Naive thymus-derived CD4-positive, alpha-beta T cell (primary cell): Measurements from ENCODE around the gene CEP63. TPM values are rescaled to one million over a fixed set of nuclear protein-coding genes. Genes with fewer than 3 reads are reported as not detected.

Source experiments
- ATAC-seq: fragments of 150-1000 bp; cut with Tn5 transposase; 2 replicates; pipeline ENCODE4 v1.10.0; 2021; ENCODE audit warnings: mild to moderate bottlenecking, moderate library complexity
- CTCF ChIA-PET: fragments of 350-600 bp; sonication (Branson Sonifier 250); formaldehyde crosslinking; loops from one replicate; lab custom pipeline; 2021; ENCODE audit warnings: antibody characterized with exemption; lab: Charles Lee
- POLR2A ChIA-PET: fragments of 350-600 bp; sonication (Branson Sonifier 250); formaldehyde crosslinking; loops from one replicate; lab custom pipeline; 2021; ENCODE audit warnings: antibody characterized with exemption, inconsistent platforms; lab: Charles Lee
- DNase-seq, 9 donors: peaks; one replicate each; pipeline versions ENCODE4 v3.0.0 to v3.0.0-alpha.2; 2020 to 2022; ENCODE audit warnings: mixed read lengths in 1 of 9
- H3K27ac ChIP-seq: one replicate; pipeline ENCODE4 v1.7.0; 2013; ENCODE audit warnings: mild to moderate bottlenecking, low read depth, low read length, moderate library complexity
- H3K27me3 ChIP-seq, 2 donors: one replicate each; pipeline ENCODE4 v1.7.0; 2013; ENCODE audit warnings: low read length in 2 of 2, mild to moderate bottlenecking in 2 of 2, moderate library complexity in 2 of 2; ENCODE audit not compliant: control insufficient read depth in 2 of 2, insufficient read depth in 2 of 2
- H3K36me3 ChIP-seq, 3 experiments: 1 replicate in 2 of 3; 2 replicates in 1 of 3; pipeline ENCODE4 v1.7.0; 2013; ENCODE audit warnings: low read length in 3 of 3, mild to moderate bottlenecking in 3 of 3, moderate library complexity in 1 of 3; ENCODE audit not compliant: insufficient read depth in 3 of 3, control insufficient read depth in 2 of 3
- H3K4me1 ChIP-seq, 2 donors: one replicate each; pipeline ENCODE4 v1.7.0; 2013; ENCODE audit warnings: low read length in 2 of 2, mild to moderate bottlenecking in 2 of 2, moderate library complexity in 1 of 2; ENCODE audit not compliant: control insufficient read depth in 2 of 2, insufficient read depth in 2 of 2
- H3K4me3 ChIP-seq: 2 replicates; pipeline ENCODE4 v1.7.0; 2013; ENCODE audit warnings: mild to moderate bottlenecking, low read length
- H3K9me3 ChIP-seq, 3 experiments: 1 replicate in 2 of 3; 2 replicates in 1 of 3; pipeline ENCODE4 v1.7.0; 2013; ENCODE audit warnings: low read length in 3 of 3; ENCODE audit not compliant: control insufficient read depth in 2 of 3
- H3K27ac Mint-ChIP-seq, 9 donors: one replicate each; pipeline ENCODE4 v1.8.0; 2020 to 2022; ENCODE audit warnings: mixed read lengths in 9 of 9, mild to moderate bottlenecking in 8 of 9, moderate library complexity in 5 of 9, inconsistent platforms in 2 of 9
- H3K27me3 Mint-ChIP-seq, 5 donors: one replicate each; pipeline ENCODE4 v1.8.0; 2021 to 2022; ENCODE audit warnings: mixed read lengths in 5 of 5, mild to moderate bottlenecking in 1 of 5
- H3K36me3 Mint-ChIP-seq, 5 donors: one replicate each; pipeline ENCODE4 v1.8.0; 2020 to 2022; ENCODE audit warnings: mixed read lengths in 5 of 5, mild to moderate bottlenecking in 3 of 5, inconsistent platforms in 1 of 5
- H3K4me1 Mint-ChIP-seq, 7 donors: one replicate each; pipeline ENCODE4 v1.8.0; 2020 to 2022; ENCODE audit warnings: mixed read lengths in 7 of 7, mild to moderate bottlenecking in 3 of 7, inconsistent platforms in 1 of 7
- H3K4me3 Mint-ChIP-seq, 10 donors: one replicate each; pipeline ENCODE4 v1.8.0; 2020 to 2022; ENCODE audit warnings: mild to moderate bottlenecking in 10 of 10, mixed read lengths in 10 of 10, moderate library complexity in 6 of 10, inconsistent platforms in 2 of 10
- H3K9me3 Mint-ChIP-seq, 11 donors: one replicate each; pipeline ENCODE4 v1.8.0; 2020 to 2022; ENCODE audit warnings: mixed read lengths in 11 of 11, mild to moderate bottlenecking in 4 of 11, inconsistent platforms in 1 of 11, moderate library complexity in 1 of 11
- intact Hi-C, 2 donors: fragments of 100-400 bp; cut with micrococcal nuclease; formaldehyde crosslinking; loops; one replicate each; pipeline ENCODE4 v1.15.1; 2023
- polyA plus RNA-seq, 2 donors: library from polyadenylated mRNA; unstranded; fragments of 300-500 nt; fragmentation: Illumina TruSeq; gene quantifications; one replicate each; pipeline ENCODE4 v1.2.3, GENCODE V29; 2021
- total RNA-seq, 6 experiments: library from RNA in 5 of 6; stranded (reverse) in 5 of 6; gene quantifications; 1 replicate in 5 of 6; 2 replicates in 1 of 6; pipeline ENCODE4 v1.2.3 and lab custom pipeline; 2021 to 2026

Gene CEP63
- total and polyA plus RNA-seq, 7 experiments from 2014 or later = 21.1 to 56.3 (median 26.4) TPM

- ChIA-PET POLR2A (no interaction called here), CTCF (interaction anchor here (0.8 kb wide), 1 partner anchor 11 kb away, joined by 3 read pairs; no protein-coding TSS in a partner anchor)
- Histone ChIP-seq H3K27me3 (no peaks in the 10 kb centered on the region), H3K4me1 (no peaks in the 10 kb centered on the region), H3K4me3 (no peak overlapping the region), H3K27ac (no peak overlapping the region), H3K36me3 (no peaks in the 10 kb centered on the region), H3K9me3 (no peaks in the 10 kb centered on the region)
- peaks cover 0 to 4% (median 0%) of the 10 kb centered on the region in 7 donors for H3K4me1 Mint-ChIP-seq
- no peaks in the 10 kb centered on the region for H3K9me3 Mint-ChIP-seq
- intact Hi-C loops = no loop called here
- no peak overlapping the region for H3K27ac Mint-ChIP-seq
- ATAC-seq (no peak), DNase-seq (no peak)
- H3K27me3 Mint-ChIP-seq = peaks cover 4 to 32% (median 14%) of the 10 kb centered on the region in 5 donors
- no peaks in the 10 kb centered on the region for H3K36me3 Mint-ChIP-seq
- no peak overlapping the region for H3K4me3 Mint-ChIP-seq
Observed at GRCh38 chr3:134608771-134609435, 123.0 kb downstream of the CEP63 start.

- Histone ChIP-seq H3K4me3 (no peak overlapping the region), H3K36me3 (no peaks in the 10 kb centered on the region), H3K27ac (no peak overlapping the region), H3K27me3 (no peaks in the 10 kb centered on the region), H3K4me1 (no peaks in the 10 kb centered on the region), H3K9me3 (no peaks in the 10 kb centered on the region)
- Mint-ChIP-seq H3K36me3 (no peaks in the 10 kb centered on the region), H3K27ac (no peak overlapping the region), H3K4me3 (no peak overlapping the region), H3K4me1 (peaks cover 0 to 4% (median 0%) of the 10 kb centered on the region in 7 donors), H3K9me3 (no peaks in the 10 kb centered on the region), H3K27me3 (peaks cover 4 to 30% (median 14%) of the 10 kb centered on the region in 5 donors)
- POLR2A ChIA-PET = no interaction called here
- intact Hi-C loops = no loop called here
- CTCF ChIA-PET = no interaction called here
- DNase-seq (no peak), ATAC-seq (no peak)
Observed at GRCh38 chr3:134609821-134610431, 124.1 kb downstream of the CEP63 start.

- no peak overlapping the region for H3K4me3 Mint-ChIP-seq
- no peaks in the 10 kb centered on the region for H3K27me3 ChIP-seq
- DNase-seq (no peak), ATAC-seq (no peak)
- H3K27me3 Mint-ChIP-seq = peaks cover 3 to 24% (median 11%) of the 10 kb centered on the region in 5 donors
- no peaks in the 10 kb centered on the region for H3K9me3 ChIP-seq
- H3K4me1 Mint-ChIP-seq = peaks cover 0 to 4% (median 0%) of the 10 kb centered on the region in 7 donors
- H3K27ac Mint-ChIP-seq = no peak overlapping the region
- no peak overlapping the region for H3K27ac ChIP-seq
- intact Hi-C loops = no loop called here
- ChIA-PET POLR2A (no interaction called here), CTCF (no interaction called here)
- no peaks in the 10 kb centered on the region for H3K36me3 ChIP-seq
- H3K4me3 ChIP-seq = no peak overlapping the region
- no peaks in the 10 kb centered on the region for H3K9me3 Mint-ChIP-seq
- H3K4me1 ChIP-seq = no peaks in the 10 kb centered on the region
- no peaks in the 10 kb centered on the region for H3K36me3 Mint-ChIP-seq
Observed at GRCh38 chr3:134610432-134611385, 124.9 kb downstream of the CEP63 start.

GRCh38 chr3:134611516-134611915 is 125.7 kb downstream of the CEP63 start:
- H3K36me3 Mint-ChIP-seq = no peaks in the 10 kb centered on the region
- H3K9me3 ChIP-seq = no peaks in the 10 kb centered on the region
- H3K4me3 Mint-ChIP-seq = no peak overlapping the region
- no peak overlapping the region for H3K4me3 ChIP-seq
- H3K27me3 Mint-ChIP-seq = peaks cover 0 to 20% (median 8%) of the 10 kb centered on the region in 5 donors
- ChIA-PET CTCF (no interaction called here), POLR2A (no interaction called here)
- H3K27me3 ChIP-seq = no peaks in the 10 kb centered on the region
- H3K27ac Mint-ChIP-seq = no peak overlapping the region
- no peaks in the 10 kb centered on the region for H3K36me3 ChIP-seq
- DNase-seq = no peak
- H3K9me3 Mint-ChIP-seq = no peaks in the 10 kb centered on the region
- ATAC-seq = no peak
- peaks cover 0 to 4% (median 0%) of the 10 kb centered on the region in 7 donors for H3K4me1 Mint-ChIP-seq
- no peaks in the 10 kb centered on the region for H3K4me1 ChIP-seq
- intact Hi-C loops = no loop called here
- H3K27ac ChIP-seq = no peak overlapping the region

GRCh38 chr3:134613006-134613520 is 127.2 kb downstream of the CEP63 start:
- Mint-ChIP-seq H3K4me3 (no peak overlapping the region), H3K4me1 (peaks cover 0 to 1% (median 0%) of the 10 kb centered on the region in 7 donors), H3K36me3 (no peaks in the 10 kb centered on the region), H3K9me3 (no peaks in the 10 kb centered on the region), H3K27me3 (peaks cover 0 to 20% (median 4%) of the 10 kb centered on the region in 5 donors), H3K27ac (no peak overlapping the region)
- ChIA-PET POLR2A (no interaction called here), CTCF (no interaction called here)
- ATAC-seq (no peak), DNase-seq (no peak)
- no peaks in the 10 kb centered on the region for H3K9me3 ChIP-seq
- no peaks in the 10 kb centered on the region for H3K36me3 ChIP-seq
- H3K27ac ChIP-seq = no peak overlapping the region
- no peak overlapping the region for H3K4me3 ChIP-seq
- intact Hi-C loops = no loop called here
- H3K27me3 ChIP-seq = no peaks in the 10 kb centered on the region
- no peaks in the 10 kb centered on the region for H3K4me1 ChIP-seq

- H3K9me3 ChIP-seq = no peaks in the 10 kb centered on the region
- no peak for DNase-seq
- ChIA-PET POLR2A (no interaction called here), CTCF (no interaction called here)
- Mint-ChIP-seq H3K27ac (no peak overlapping the region), H3K36me3 (no peaks in the 10 kb centered on the region), H3K9me3 (no peaks in the 10 kb centered on the region), H3K4me1 (peaks cover 0 to 1% (median 0%) of the 10 kb centered on the region in 7 donors), H3K4me3 (no peak overlapping the region), H3K27me3 (peaks cover 0 to 7% (median 0%) of the 10 kb centered on the region in 5 donors)
- intact Hi-C loops = no loop called here
- no peaks in the 10 kb centered on the region for H3K4me1 ChIP-seq
- no peaks in the 10 kb centered on the region for H3K27me3 ChIP-seq
- H3K36me3 ChIP-seq = no peaks in the 10 kb centered on the region
- ATAC-seq = no peak
- H3K27ac ChIP-seq = no peak overlapping the region
- H3K4me3 ChIP-seq = no peak overlapping the region
Observed at GRCh38 chr3:134614955-134615354, 129.1 kb downstream of the CEP63 start.
